Fibroblast of lung (primary cell): ENCODE measurements around the gene OR51A2.
A peak's percentile ranks its signal among the peaks of the same experiment; 100 is the strongest.

ENCODE experiments used
- EZH2 ChIP-seq: IDR thresholded peaks from 2 replicates; pipeline ENCODE4 v1.5.1; 2012; ENCODE audit warnings: low read length, control low read depth, mild to moderate bottlenecking; ENCODE audit errors: missing control alignments
- TF ChIP-seq, protein P1 (sequence below), 2 donors: IDR thresholded peaks in 1 of 2; conservative IDR thresholded peaks in 1 of 2; 1 replicate in 1 of 2; 2 replicates in 1 of 2; pipeline ENCODE4 v1.5.1; 2011 to 2012; ENCODE audit warnings: low read length in 2 of 2, control low read depth in 1 of 2, inconsistent platforms in 1 of 2, low read depth in 1 of 2, mild to moderate bottlenecking in 1 of 2

DNA sequence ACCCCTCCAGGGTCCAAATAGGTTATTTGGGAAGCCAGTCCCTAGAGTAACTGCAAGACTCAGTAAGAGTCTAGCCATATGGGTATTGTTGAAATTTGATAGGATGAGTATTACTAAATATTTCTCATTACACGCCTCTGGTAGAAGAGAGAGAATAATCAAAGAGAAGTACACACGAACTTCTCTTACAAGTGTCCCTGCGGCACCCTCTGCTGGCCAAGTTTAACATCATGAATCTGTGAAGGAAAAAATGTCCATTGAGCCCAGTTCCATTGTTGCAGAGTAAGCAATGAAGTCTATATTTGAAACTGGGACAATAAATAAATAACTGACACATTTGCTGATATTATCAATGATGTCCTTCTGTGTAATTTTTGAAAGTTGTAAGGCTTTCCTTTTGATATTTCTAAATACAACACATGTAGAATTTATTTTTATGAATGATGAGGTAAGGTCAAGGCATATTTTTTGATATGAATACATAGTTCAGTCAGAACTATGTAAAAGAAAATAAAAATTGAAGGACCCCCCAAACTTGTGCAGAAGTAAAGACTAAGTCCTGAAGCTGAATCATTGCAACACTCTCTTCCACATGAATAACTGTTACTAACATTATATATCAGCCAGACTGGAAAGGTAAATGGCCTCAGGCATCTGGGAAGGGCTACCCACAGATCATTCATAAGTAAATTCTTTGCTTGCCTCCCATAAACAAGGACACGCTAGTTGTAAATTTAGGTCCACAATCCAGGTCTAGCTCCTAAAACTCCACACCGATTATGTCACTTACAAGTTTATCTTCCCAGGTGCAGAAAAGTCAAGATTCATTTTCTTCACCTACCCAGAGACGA lies 49.1 kb upstream of the OR51A2 start:
- TF ChIP-seq, protein P1, sequence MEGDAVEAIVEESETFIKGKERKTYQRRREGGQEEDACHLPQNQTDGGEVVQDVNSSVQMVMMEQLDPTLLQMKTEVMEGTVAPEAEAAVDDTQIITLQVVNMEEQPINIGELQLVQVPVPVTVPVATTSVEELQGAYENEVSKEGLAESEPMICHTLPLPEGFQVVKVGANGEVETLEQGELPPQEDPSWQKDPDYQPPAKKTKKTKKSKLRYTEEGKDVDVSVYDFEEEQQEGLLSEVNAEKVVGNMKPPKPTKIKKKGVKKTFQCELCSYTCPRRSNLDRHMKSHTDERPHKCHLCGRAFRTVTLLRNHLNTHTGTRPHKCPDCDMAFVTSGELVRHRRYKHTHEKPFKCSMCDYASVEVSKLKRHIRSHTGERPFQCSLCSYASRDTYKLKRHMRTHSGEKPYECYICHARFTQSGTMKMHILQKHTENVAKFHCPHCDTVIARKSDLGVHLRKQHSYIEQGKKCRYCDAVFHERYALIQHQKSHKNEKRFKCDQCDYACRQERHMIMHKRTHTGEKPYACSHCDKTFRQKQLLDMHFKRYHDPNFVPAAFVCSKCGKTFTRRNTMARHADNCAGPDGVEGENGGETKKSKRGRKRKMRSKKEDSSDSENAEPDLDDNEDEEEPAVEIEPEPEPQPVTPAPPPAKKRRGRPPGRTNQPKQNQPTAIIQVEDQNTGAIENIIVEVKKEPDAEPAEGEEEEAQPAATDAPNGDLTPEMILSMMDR (conservative IDR thresholded peaks at IDR 0.05 in 1 of 2, IDR thresholded peaks at IDR 0.05 in 1 of 2; ENCODE audit: low read depth in 1 of 2, low read length in 2 of 2), result peak; percentile 53 to 79
- TF ChIP-seq EZH2, result no peak
